ENCODE measurements around the gene KDM8.
"Not testable (repeated sequence)": the region's sequence is repeated elsewhere in the genome, so short reads cannot be mapped to it uniquely, and the experiment has no call there.

The KDM8 gene

DNA sequence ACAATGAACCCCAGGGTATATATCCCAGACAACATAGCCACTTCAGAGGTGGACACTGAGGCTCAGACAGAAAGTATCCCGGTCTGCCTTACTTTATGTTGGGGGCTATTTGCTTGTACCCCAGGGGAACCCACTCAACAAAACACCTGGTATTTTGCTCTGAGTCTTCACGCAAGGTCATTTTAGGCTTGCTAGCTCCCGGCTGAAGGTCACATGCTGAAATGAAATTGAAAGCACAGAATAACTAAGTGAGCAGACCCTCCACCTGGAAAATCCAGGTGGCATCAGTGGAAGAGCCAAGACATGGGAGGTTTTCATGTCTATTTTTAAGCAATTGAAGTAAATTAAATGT is 4.1 kb upstream of the KDM8 start:
- no peaks in the 10 kb centered on the region for H3K27me3 ChIP-seq (replicated peaks)
- DNase-seq: no peak
- H3K4me3 ChIP-seq (ENCODE audit: low read depth, low read length): no peak overlapping the region
- no peaks in the 10 kb centered on the region for H3K36me3 ChIP-seq (replicated peaks)
- TF ChIP-seq, protein P1, sequence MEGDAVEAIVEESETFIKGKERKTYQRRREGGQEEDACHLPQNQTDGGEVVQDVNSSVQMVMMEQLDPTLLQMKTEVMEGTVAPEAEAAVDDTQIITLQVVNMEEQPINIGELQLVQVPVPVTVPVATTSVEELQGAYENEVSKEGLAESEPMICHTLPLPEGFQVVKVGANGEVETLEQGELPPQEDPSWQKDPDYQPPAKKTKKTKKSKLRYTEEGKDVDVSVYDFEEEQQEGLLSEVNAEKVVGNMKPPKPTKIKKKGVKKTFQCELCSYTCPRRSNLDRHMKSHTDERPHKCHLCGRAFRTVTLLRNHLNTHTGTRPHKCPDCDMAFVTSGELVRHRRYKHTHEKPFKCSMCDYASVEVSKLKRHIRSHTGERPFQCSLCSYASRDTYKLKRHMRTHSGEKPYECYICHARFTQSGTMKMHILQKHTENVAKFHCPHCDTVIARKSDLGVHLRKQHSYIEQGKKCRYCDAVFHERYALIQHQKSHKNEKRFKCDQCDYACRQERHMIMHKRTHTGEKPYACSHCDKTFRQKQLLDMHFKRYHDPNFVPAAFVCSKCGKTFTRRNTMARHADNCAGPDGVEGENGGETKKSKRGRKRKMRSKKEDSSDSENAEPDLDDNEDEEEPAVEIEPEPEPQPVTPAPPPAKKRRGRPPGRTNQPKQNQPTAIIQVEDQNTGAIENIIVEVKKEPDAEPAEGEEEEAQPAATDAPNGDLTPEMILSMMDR (IDR thresholded peaks at IDR 0.05; ENCODE audit: low read depth, low read length, missing control alignments): no peak
- in situ Hi-C loops (cut with HindIII; ENCODE audit: low pct_ligation_motif_present, low sequenced_read_pairs): no loop called here
- H3K27ac ChIP-seq: no peak overlapping the region

DNA sequence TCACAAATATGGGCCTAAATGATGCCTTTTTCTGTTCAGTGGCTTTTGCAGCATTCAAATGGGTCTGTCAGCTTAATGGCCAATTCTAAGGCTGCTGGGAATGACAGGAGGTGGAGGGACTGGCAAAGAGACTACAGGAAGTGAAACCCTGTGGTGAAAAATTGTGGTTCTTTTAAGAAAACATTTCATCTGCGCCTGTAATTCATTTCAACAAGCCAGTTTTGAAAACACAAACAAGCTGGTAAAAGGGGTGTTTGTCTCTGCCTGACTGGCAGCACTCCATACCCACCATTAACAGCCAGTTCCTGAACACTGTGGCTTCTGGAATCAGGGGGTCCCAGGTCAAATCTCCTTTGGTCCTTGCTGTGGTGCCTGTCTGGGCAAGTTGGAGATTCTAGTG is 3.6 kb upstream of the KDM8 start:
- Histone ChIP-seq H3K27ac (no peak overlapping the region), H3K36me3 (replicated peaks) (no peaks in the 10 kb centered on the region), H3K27me3 (replicated peaks) (no peaks in the 10 kb centered on the region), H3K4me3 (ENCODE audit: low read depth, low read length) (no peak overlapping the region)
- no peak for DNase-seq
- TF ChIP-seq, protein P1 (IDR thresholded peaks at IDR 0.05; ENCODE audit: low read depth, low read length, missing control alignments): no peak
- in situ Hi-C loops (cut with HindIII; ENCODE audit: low pct_ligation_motif_present, low sequenced_read_pairs): no loop called here

DNA sequence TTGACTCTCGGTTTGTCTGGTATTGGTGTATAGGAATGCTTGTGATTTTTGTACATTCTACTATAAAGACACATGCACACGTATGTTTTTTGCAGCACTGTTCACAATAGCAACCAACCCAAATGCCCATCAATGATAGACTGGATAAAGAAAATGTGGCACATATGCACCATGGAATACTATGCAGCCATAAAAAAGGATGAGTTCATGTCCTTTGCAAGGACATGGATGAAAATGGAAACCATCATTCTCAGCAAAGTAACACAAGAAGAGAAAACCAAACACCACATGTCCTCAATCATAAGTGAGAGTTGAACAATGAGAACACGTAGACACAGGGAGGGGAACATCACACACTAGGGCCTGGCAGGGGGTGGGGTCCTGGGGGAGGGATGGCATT is 2.4 kb upstream of the KDM8 start:
- H3K4me3 ChIP-seq (ENCODE audit: low read depth, low read length); DNase-seq; in situ Hi-C loops (cut with HindIII; ENCODE audit: low pct_ligation_motif_present, low sequenced_read_pairs); H3K27ac ChIP-seq; H3K36me3 ChIP-seq (replicated peaks); H3K27me3 ChIP-seq (replicated peaks): not testable (repeated sequence)

DNA sequence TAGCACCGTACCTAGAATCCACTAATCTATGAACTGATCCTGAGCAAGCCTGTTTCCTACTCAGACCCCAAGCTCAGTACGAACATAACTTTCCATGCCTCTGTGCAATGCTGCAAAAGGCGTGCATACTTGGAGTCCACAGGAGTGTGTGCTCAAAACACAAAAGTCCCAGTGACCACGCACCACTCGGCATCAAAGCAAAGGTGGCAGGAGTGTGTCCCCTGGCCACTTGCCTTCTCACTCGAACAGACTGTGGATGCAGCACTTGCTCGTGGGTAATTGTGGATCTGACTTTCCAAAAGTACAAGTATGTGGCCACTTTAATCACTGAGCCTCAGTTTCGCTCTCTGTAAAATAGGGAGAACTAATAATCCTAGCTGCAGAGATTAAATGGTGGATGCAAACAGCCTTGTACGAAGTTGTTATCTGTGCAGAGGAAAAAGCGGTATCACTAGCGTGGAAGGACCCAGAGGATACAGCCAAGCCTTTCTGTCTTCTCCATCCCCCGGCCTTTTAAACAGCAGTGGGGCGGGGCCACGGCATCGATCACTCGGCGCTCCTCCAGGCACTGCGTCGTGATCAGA is 311 bp upstream of the KDM8 start:
- TF ChIP-seq, protein P1 (IDR thresholded peaks at IDR 0.05; ENCODE audit: low read depth, low read length, missing control alignments): no peak
- peak; percentile 94 for DNase-seq
- H3K27me3 ChIP-seq (replicated peaks): no peaks in the 10 kb centered on the region
- H3K4me3 ChIP-seq (ENCODE audit: low read depth, low read length): peak overlapping the region; percentile 90
- peak overlapping the region; percentile 98 for H3K27ac ChIP-seq
- in situ Hi-C loops (cut with HindIII; ENCODE audit: low pct_ligation_motif_present, low sequenced_read_pairs): no loop called here
- no peaks in the 10 kb centered on the region for H3K36me3 ChIP-seq (replicated peaks)

DNA sequence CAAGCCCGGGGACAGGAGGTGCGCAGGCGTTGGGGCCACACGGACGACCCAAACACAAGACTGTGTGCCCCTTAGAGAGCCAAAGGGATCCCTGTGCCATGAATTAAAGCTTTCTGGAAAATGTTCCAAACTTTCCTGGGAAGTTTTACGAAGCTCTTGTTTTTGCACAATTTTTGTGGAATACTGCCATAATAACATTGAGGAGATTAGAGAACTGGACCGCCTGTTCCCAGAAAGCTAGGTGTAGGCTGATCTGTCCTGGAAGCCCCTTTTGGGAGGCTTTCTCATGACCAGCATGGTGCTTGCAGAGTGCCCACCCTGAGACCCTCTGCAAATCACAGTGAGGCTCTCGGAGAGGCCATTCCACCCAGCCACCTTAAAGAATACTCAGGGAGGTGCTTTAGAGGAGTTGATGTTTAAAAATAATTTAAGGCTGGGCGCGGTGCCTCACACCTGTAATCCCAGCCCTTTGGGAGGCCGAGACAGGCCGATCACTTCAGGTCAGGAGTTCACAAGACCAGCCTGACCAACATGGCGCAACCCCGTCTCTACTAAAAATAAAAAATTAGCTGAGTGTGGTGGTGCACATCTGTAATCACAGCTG is 1.1 kb downstream of the KDM8 start:
- no peaks in the 10 kb centered on the region for H3K36me3 ChIP-seq (replicated peaks)
- H3K27me3 ChIP-seq (replicated peaks): no peaks in the 10 kb centered on the region
- peak overlapping the region; percentile 98 for H3K27ac ChIP-seq
- peak overlapping the region; percentile 90 for H3K4me3 ChIP-seq (ENCODE audit: low read depth, low read length)
- TF ChIP-seq, protein P1 (IDR thresholded peaks at IDR 0.05; ENCODE audit: low read depth, low read length, missing control alignments): no peak
- in situ Hi-C loops (cut with HindIII; ENCODE audit: low pct_ligation_motif_present, low sequenced_read_pairs): no loop called here
- DNase-seq: no peak

DNA sequence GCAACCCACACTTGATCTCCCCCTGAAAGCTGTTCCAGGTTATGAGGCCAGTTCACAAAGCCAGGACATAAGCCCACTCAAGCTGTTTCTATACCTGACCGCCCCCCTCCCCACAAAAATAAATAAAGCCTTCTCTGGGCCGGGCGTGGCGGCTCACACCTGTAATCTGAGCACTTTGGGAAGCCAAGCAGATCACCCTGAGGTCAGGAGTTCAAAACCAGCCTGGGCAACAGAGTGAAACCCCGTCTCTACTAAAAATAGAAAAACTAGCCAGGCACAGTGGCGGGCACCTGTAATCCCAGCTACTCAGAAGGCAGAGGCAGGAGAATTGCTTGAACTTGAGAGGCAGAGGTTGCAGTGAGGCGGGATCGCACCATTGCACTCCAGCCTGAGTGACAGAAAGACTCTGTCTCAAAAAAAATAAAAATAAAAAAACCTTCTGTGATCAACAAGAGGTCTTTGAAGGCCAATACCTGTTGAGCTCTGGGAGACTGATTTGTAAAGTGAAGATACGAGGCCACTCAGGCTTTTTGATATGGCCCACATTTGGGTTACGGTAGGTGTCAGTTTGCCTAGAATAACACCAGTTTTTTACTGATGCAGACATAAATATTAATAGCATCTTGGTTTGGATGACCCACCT is 2.2 kb downstream of the KDM8 start:
- TF ChIP-seq, protein P1 (IDR thresholded peaks at IDR 0.05; ENCODE audit: low read depth, low read length, missing control alignments): no peak
- DNase-seq: no peak
- Histone ChIP-seq H3K4me3 (ENCODE audit: low read depth, low read length) (no peak overlapping the region), H3K27ac (no peak overlapping the region), H3K27me3 (replicated peaks) (no peaks in the 10 kb centered on the region), H3K36me3 (replicated peaks) (peaks cover 3% of the 10 kb centered on the region)
- in situ Hi-C loops (cut with HindIII; ENCODE audit: low pct_ligation_motif_present, low sequenced_read_pairs): no loop called here

DNA sequence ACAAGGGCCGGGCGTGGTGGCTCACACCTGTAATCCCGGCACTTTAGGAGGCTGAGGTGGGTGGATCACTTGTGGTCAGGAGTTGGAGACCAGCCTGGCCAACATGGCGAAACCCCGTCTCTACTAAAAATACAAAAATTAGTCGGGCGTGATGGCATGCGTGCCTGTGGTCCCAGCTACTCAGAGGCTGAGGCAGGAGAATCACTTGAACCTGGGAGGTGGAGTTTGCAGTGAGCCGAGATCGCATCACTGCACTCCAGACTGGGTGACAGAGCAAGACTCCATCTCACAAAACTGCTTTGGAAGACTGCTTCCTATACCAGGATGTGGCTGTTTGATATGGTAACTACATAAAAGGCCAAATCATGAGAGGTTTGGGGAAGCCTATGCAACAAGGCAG is 3.8 kb downstream of the KDM8 start:
- H3K27ac ChIP-seq; in situ Hi-C loops (cut with HindIII; ENCODE audit: low pct_ligation_motif_present, low sequenced_read_pairs); H3K4me3 ChIP-seq (ENCODE audit: low read depth, low read length); H3K36me3 ChIP-seq (replicated peaks); DNase-seq; H3K27me3 ChIP-seq (replicated peaks): not testable (repeated sequence)
